ENCODE data around the gene UGT1A7.
"Not testable (repeated sequence)": the region's sequence is repeated elsewhere in the genome, so short reads cannot be mapped to it uniquely, and the experiment has no call there.

The UGT1A7 gene

GRCh38 chr2:233712611-233713261 is 31.0 kb downstream of the UGT1A7 start, which contains the start of gene UGT1A5:
UGT1A5 (plus strand) TSS chr2:233712907; CDS start chr2:233712992, 85 bp downstream.
- no peak for DNase-seq (ENCODE audit: low read depth in 2 of 3, low spot score in 1 of 3)

DNA sequence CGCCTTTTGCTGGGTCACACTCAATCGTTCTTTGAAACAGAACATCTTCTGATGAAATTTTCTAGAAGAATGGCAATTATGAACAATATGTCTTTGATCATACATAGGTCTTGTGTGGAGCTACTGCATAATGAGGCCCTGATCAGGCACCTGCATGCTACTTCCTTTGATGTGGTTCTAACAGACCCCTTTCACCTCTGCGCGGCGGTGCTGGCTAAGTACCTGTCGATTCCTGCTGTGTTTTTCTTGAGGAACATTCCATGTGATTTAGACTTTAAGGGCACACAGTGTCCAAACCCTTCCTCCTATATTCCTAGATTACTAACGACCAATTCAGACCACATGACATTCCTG is 31.5 kb downstream of the UGT1A7 start:
- no peak for DNase-seq (ENCODE audit: low read depth in 2 of 3, low spot score in 1 of 3)

- no peak for DNase-seq (ENCODE audit: low read depth in 2 of 3, low spot score in 1 of 3)
Measured at GRCh38 chr2:233714121-233714520, 32.4 kb downstream of the UGT1A7 start.

DNA sequence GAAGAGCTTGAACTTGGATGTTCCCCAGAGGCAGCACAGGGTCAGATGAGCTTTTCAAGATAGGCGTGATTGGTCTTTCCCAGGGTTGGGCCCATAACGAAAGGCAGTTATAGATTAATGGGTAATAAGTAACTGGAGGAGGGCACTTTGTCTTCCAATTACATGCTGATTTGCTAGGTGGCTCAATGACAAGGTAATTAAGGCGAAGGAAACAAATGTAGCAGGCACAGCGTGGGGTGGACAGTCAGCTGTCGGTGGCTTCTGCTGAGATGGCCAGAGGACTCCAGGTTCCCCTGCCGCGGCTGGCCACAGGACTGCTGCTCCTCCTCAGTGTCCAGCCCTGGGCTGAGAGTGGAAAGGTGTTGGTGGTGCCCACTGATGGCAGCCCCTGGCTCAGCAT is 36.9 kb downstream of the UGT1A7 start, which contains the start of gene UGT1A4:
TSS of gene UGT1A4 (plus strand) at position 185 of the 400 bp plus-strand sequence. CDS start at position 270, 85 bp downstream.
- no peak for DNase-seq (ENCODE audit: low read depth in 2 of 3, low spot score in 1 of 3)

- DNase-seq (ENCODE audit: low read depth in 2 of 3, low spot score in 1 of 3) = no peak
Measured at GRCh38 chr2:233728723-233729301, 47.1 kb downstream of the UGT1A7 start, which contains the start of gene UGT1A3. UGT1A3 (plus strand) TSS chr2:233729042; CDS start chr2:233729127, 85 bp downstream.

- not testable (repeated sequence) for DNase-seq (ENCODE audit: low read depth in 2 of 3, low spot score in 1 of 3)
Measured at GRCh38 chr2:233736868-233737653, 55.4 kb downstream of the UGT1A7 start.

DNA sequence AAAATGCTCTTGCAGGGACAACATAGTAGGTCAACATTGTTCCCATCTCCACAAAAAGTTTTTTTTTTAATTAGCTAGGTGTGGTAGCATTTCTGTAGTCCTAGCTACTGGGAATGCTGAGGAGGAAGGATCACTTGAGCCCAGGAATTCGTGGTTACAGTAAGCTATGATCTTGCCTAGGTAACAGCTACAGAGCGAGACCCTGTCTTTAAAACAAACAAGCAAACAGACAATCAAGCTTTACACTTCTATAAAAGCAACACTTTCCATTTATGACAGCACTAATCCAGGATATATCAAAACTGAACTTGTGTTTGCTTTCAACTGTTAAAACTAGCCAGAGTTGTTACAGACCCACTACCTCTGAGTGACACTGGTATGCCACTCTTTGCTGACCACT is 59.2 kb downstream of the UGT1A7 start:
- no peak for DNase-seq (ENCODE audit: low read depth in 2 of 3, low spot score in 1 of 3)

DNA sequence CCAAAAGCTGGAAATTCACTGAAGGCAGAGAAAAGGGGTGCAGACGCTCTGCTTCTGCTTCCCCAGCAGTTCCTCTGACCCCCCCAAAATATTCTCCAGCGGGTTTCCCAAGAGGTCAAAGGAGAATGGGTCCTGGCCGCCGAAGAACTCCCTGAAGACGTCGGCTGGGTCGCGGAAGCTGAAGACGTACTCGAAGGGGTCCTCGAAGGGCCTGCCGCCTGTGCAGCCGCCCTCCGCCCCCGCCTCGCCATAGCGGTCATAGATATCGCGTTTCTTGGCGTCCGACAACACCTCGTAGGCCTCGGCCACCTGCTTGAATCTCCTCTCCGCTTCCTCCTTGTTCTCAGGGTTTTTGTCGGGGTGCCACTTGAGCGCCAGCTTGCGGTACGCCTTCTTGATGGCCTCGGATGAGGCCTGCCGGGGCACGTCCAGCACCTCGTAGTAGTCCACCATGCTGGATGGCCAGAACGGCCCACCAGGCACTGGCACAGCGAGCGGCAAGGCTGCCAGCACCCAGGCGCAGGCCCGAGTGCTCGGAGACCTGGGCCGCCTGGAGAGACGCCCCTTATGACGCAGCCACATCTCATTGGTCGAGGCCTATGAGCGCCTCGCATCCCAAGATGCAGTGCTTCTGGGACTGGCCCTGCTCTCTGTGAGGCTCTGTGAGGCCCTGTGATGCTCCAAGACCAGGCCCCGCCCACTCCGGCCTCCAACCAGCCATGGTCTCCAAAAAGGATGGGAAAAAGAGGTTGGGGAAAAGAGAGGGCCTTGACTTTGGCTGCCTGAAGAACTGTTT is 62.0 kb downstream of the UGT1A7 start:
- DNase-seq (ENCODE audit: low read depth in 2 of 3, low spot score in 1 of 3) = no peak

DNA sequence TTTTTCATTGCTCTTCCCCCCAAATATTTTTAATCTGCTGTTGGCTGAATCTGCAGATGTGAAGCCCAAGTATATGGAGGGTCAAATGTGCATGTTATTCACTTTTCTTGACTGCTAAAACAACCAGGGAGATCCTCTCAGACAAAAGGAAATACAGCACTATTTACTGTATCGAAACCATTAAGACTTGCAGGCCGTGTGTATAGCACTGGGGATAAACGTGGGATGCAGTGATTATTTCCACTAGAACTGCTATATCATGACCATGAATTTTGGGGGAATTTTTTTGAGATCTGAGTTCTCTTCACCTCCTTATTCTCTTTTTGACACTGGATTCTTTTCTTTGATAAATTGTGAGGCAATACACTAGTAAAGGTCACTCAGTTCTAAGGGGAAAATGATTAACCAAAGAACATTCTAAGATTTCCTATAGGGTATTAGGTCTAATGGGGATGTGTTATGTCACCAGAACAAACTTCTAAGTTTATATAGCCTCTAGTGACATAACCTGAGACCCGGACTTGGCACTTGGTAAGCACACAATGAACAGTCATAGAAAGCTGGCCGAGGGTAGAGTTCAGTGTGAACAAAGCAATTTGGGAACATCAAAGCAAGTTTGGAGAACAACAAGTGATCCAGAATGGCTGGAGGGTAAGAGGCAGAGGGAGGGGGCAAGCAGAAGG is 63.5 kb downstream of the UGT1A7 start:
- DNase-seq (ENCODE audit: low read depth in 2 of 3, low spot score in 1 of 3) = no peak

- DNase-seq (ENCODE audit: low read depth in 2 of 3, low spot score in 1 of 3) = not testable (repeated sequence)
Measured at GRCh38 chr2:233745838-233746237, 64.1 kb downstream of the UGT1A7 start.

GRCh38 chr2:233746475-233747282 is 65.0 kb downstream of the UGT1A7 start:
- DNase-seq (ENCODE audit: low read depth in 2 of 3, low spot score in 1 of 3) = no peak

- DNase-seq (ENCODE audit: low read depth in 2 of 3, low spot score in 1 of 3) = no peak
Measured at GRCh38 chr2:233747283-233747544, 65.5 kb downstream of the UGT1A7 start.

DNA sequence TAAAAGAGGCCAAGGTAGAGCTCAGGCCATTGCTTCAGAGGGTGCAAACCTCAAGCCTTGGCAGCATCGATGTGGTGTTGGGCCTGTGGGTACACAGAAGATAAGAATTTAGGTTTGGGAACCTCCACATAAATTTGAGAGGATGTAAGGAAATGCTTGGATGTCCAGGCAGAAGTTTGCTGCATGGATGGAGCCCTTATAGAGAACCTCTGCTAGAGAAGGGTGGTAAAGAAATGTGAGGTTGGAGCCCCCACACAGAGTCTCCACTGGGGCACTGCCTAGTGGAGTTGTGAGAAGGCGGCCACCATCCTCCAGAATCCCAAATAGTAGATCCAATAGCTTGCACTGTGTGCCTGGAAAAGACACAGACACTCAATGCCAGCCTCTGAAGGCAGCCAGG is 69.0 kb downstream of the UGT1A7 start:
- DNase-seq (ENCODE audit: low read depth in 2 of 3, low spot score in 1 of 3) = not testable (repeated sequence)

DNA sequence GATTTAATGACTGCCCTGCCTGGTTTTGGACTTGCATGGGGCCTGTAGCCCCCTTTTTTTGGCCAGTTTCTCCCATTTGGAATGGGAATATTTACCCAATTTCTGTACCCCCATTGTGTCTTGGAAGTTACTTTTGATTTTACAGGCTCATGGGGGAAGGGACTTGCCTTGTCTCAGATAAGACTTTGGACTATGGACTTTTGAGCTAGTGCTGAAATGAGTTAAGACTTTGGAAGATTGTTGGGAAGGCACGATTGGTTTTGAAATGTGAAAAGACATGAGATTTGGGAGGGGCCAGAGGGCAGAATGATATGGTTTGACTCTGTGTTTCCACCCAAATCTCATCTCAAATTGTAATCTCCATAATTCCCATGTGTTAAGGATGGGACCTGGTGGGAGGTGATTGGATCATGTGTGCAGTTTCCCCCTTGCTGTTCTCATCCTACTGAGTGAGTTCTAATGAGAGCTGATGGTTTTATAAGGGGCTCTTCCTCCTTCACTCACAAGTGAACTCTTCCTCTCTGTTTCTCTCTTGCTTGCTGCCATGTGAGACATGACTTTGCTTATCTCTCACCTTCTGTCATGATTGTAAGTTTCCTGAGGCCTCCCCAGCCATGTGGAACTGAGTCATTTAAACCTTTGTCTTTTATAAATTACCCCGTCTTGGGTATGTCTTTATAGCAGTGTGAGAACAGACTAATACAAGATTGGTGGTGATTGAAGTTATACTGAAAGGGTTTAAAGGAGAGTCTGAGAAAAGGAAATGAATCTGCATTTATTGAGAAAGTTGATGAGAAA is 69.7 kb downstream of the UGT1A7 start:
- DNase-seq (ENCODE audit: low read depth in 2 of 3, low spot score in 1 of 3) = not testable (repeated sequence)

- DNase-seq (ENCODE audit: low read depth in 2 of 3, low spot score in 1 of 3) = no peak
Measured at GRCh38 chr2:233754872-233755611, 73.3 kb downstream of the UGT1A7 start.

DNA sequence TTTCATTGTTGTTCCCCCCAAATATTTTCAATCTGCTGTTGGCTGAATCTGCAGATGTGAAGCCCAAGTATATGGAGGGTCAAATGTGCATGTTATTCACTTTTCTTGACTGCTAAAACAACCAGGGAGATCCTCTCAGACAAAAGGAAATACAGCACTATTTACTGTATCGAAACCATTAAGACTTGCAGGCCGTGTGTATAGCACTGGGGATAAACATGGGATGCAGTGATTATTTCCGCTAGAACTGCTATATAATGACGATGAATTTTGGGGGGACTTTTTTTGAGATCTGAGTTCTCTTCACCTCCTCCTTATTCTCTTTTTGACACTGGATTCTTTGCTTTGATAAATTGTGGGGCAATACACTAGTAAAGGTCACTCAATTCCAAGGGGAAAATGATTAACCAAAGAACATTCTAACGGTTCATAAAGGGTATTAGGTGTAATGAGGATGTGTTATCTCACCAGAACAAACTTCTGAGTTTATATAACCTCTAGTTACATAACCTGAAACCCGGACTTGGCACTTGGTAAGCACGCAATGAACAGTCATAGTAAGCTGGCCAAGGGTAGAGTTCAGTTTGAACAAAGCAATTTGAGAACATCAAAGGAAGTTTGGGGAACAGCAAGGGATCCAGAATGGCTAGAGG is 74.9 kb downstream of the UGT1A7 start:
- DNase-seq (ENCODE audit: low read depth in 2 of 3, low spot score in 1 of 3) = no peak

- no peak for DNase-seq (ENCODE audit: low read depth in 2 of 3, low spot score in 1 of 3)
Measured at GRCh38 chr2:233758141-233758540, 76.4 kb downstream of the UGT1A7 start.

- DNase-seq (ENCODE audit: low read depth in 2 of 3, low spot score in 1 of 3) = no peak
Measured at GRCh38 chr2:233758849-233759248, 77.1 kb downstream of the UGT1A7 start.

All from stimulated activated CD4-positive, alpha-beta T cell treated with anti-CD3 and anti-CD28 coated beads, Interleukin-12 subunit alpha, Interleukin-12 subunit beta, amount 100 ng/mL, for 48 hours (primary cell).